Epithelial cell of umbilical artery (primary cell): ENCODE data around the gene FES. TPM values are rescaled to one million over a fixed set of nuclear protein-coding genes. Genes with fewer than 3 reads are reported as not detected.

Experiments used
- total RNA-seq: library from RNA; depleted of rRNA; stranded (reverse); fragments of >200 nt; gene quantifications from 2 replicates; pipeline ENCODE4 v1.2.3, GENCODE V29; 2014

Gene FES
- 73.4 and 103 TPM in 2 replicates for total RNA-seq

DNA sequence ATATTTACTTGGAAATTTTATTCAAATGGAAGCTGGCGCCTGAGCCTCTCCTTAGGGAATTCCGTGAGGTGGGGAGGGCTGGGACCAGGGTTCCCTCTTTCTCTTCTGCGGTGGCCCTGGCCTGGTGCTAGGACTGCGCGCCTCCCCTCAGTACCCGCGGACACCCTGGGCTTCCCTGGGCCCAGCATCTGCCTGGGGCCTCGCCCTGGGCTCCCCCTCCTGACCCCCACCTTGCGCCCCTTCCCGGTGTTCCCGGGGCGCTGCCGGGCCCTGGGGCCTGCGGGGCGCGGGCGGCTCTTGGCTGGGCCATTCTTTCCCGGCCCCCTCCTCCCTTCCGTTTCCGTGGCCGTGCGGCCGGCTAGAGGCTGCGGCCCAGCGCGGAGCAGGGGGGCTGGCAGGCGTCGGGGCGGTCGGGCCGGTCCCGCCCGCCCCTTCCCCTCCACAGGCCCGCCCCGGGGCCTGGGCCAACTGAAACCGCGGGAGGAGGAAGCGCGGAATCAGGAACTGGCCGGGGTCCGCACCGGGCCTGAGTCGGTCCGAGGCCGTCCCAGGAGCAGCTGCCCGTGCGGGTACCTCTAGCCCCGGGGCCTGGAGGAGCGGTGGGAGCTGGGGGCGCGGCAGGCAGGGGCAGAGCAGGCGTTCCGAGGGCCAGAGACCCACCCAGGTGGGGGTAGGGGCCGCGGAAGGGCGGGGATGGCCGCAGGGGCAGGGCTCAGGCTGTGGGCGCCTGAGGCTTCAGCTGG is at the start of gene FES:
TSS of gene FES (plus strand) at position 529 of the 743 bp plus-strand sequence. CDS start 542 bp downstream, outside the sequence.

DNA sequence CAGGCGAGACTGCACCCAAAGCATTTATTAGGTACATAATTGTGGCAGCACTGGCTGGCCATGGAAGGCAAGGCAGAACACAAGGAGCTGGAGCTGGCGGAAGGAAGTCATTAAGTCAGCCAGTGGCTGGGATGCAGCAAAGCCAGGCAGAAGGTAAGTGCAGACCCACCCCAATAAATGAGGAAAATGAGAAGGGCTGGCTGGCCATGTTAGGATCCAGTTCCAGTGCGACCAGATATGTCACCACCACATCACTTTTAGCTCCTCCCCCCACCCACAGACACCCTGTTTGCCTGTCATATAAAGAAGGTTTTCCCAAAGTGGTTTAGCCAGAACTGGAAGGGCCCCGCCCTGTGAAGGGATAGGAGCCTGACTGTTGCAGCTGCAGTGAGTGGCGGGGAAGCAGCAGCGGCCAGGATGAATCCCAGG is 16.0 kb upstream of the FES start, which contains the start of gene FURIN:
TSS of gene FURIN (plus strand) at position 328 of the 429 bp plus-strand sequence. CDS start 7,153 bp downstream, outside the sequence.

GRCh38 chr15:90902840-90903732 is 18.8 kb downstream of the FES start, which contains the start of gene MAN2A2:
Gene MAN2A2, plus strand, starts transcription at chr15:90903302. Its CDS starts 906 bp downstream, at chr15:90904208.

GRCh38 chr15:90931828-90932659 is 47.7 kb downstream of the FES start, which contains the start of gene HDDC3:
Gene HDDC3, minus strand, starts transcription at chr15:90932549. Its CDS starts 9 bp downstream, at chr15:90932540.

GRCh38 chr15:90934949-90935751 is 50.8 kb downstream of the FES start, which contains the start of gene UNC45A:
Gene UNC45A, plus strand, starts transcription at chr15:90935285. Its CDS starts 40 bp downstream, at chr15:90935325.

Other genes starting within 250 kb of the FES start
- 6.5 and 7.3 TPM in 2 replicates for gene BLM, start 167.2 kb upstream of the FES start, total RNA-seq
- gene FURIN, start 15.9 kb upstream of the FES start, total RNA-seq, result 56.8 and 90.3 TPM in 2 replicates
- gene MAN2A2, start 18.8 kb downstream of the FES start, total RNA-seq, result 14.0 TPM in 2 replicates
- gene HDDC3, start 48.0 kb downstream of the FES start, total RNA-seq, result 17.5 and 22.9 TPM in 2 replicates
- 119 and 151 TPM in 2 replicates for gene UNC45A, start 50.8 kb downstream of the FES start, total RNA-seq
- gene RCCD1, start 70.4 kb downstream of the FES start, total RNA-seq, result 8.8 and 12.5 TPM in 2 replicates
- 160 and 204 TPM in 2 replicates for gene PRC1, start 110.0 kb downstream of the FES start, total RNA-seq
- 8.8 and 12.7 TPM in 2 replicates for gene VPS33B, start 138.1 kb downstream of the FES start, total RNA-seq
- gene SV2B, start 215.8 kb downstream of the FES start, total RNA-seq, result not detected in 2 replicates